Fibroblast of lung (primary cell): ENCODE measurements around the gene NECAB3.

Source experiments
- EZH2 ChIP-seq: IDR thresholded peaks from 2 replicates; pipeline ENCODE4 v1.5.1; 2012; ENCODE audit warnings: low read length, control low read depth, mild to moderate bottlenecking; ENCODE audit errors: missing control alignments
- TF ChIP-seq, protein P1 (sequence below), 2 donors: IDR thresholded peaks in 1 of 2; conservative IDR thresholded peaks in 1 of 2; 1 replicate in 1 of 2; 2 replicates in 1 of 2; pipeline ENCODE4 v1.5.1; 2011 to 2012; ENCODE audit warnings: low read length in 2 of 2, control low read depth in 1 of 2, inconsistent platforms in 1 of 2, low read depth in 1 of 2, mild to moderate bottlenecking in 1 of 2

DNA sequence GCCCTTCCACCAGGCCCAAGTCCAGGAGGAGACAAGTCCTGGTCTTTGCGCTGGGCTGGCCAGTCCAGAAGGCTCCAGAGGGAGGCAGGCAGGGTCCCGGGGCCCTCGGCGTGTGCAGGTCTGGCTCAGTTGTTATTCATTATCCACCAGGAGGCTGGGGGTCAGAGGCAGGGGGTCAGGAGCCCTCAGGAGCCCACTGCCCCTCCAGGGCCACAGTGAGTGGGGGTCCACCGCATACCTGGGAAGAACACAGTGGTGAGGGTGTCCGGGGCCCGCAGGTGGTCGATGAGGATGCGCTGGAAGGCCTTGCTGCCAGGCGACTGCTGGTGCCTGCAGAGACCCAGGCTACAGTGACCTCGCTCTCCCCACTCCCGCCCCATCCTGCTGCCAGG, 16.5 kb downstream of the NECAB3 start:
- TF ChIP-seq, protein P1, sequence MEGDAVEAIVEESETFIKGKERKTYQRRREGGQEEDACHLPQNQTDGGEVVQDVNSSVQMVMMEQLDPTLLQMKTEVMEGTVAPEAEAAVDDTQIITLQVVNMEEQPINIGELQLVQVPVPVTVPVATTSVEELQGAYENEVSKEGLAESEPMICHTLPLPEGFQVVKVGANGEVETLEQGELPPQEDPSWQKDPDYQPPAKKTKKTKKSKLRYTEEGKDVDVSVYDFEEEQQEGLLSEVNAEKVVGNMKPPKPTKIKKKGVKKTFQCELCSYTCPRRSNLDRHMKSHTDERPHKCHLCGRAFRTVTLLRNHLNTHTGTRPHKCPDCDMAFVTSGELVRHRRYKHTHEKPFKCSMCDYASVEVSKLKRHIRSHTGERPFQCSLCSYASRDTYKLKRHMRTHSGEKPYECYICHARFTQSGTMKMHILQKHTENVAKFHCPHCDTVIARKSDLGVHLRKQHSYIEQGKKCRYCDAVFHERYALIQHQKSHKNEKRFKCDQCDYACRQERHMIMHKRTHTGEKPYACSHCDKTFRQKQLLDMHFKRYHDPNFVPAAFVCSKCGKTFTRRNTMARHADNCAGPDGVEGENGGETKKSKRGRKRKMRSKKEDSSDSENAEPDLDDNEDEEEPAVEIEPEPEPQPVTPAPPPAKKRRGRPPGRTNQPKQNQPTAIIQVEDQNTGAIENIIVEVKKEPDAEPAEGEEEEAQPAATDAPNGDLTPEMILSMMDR (conservative IDR thresholded peaks at IDR 0.05 in 1 of 2, IDR thresholded peaks at IDR 0.05 in 1 of 2; ENCODE audit: low read depth in 1 of 2, low read length in 2 of 2), result no peak
- no peak for TF ChIP-seq EZH2
